Testis (tissue), 2 donors: ENCODE measurements around the gene MLC1.

Experiments
- CTCF ChIP-seq, 3 experiments: fragments of 450-650 bp in 2 of 3; fragments of 200-600 bp in 1 of 3; sonication (generic) in 1 of 3; IDR thresholded peaks; one replicate each; pipeline ENCODE4 v1.5.1; 2016 to 2019; ENCODE audit warnings: antibody characterized with exemption in 3 of 3, mild to moderate bottlenecking in 2 of 3, moderate library complexity in 1 of 3
- POLR2A ChIP-seq: fragments of 450-650 bp; IDR thresholded peaks from one replicate; pipeline ENCODE4 v1.6.1; 2017; ENCODE audit warnings: antibody characterized with exemption, mild to moderate bottlenecking, moderate library complexity

GRCh38 chr22:50014053-50014501 lies 71.1 kb downstream of the MLC1 start:
- TF ChIP-seq CTCF (IDR thresholded peaks at IDR 0.05) = no peak
- TF ChIP-seq POLR2A = no peak
